Esophagus muscularis mucosa (tissue), 4 donors: ENCODE results near the gene ZNF568. TPM values are rescaled to one million over a fixed set of nuclear protein-coding genes. Genes with fewer than 3 reads are reported as not detected.

Source experiments
- DNase-seq: peaks from one replicate; pipeline ENCODE4 v3.0.0-alpha.2; 2017; ENCODE audit errors: extremely low spot score
- H3K27ac ChIP-seq, 4 donors: fragments of 200-600 bp; sonication (generic); replicated peaks in 1 of 4; 1 replicate in 3 of 4; 2 replicates in 1 of 4; pipeline ENCODE4 v1.5.1; 2016 to 2019; ENCODE audit warnings: mild to moderate bottlenecking in 1 of 4
- H3K27me3 ChIP-seq, 4 donors: fragments of 200-600 bp; sonication (generic); one replicate each; pipeline versions ENCODE4 v1.5.1 to v1.6.0; 2016 to 2019
- H3K36me3 ChIP-seq, 4 donors: fragments of 200-600 bp; sonication (generic); one replicate each; pipeline ENCODE4 v1.5.1; 2016 to 2019
- H3K4me1 ChIP-seq, 4 donors: fragments of 200-600 bp; sonication (generic); one replicate each; pipeline ENCODE4 v1.5.1; 2016 to 2019
- H3K4me3 ChIP-seq, 4 donors: fragments of 200-600 bp; sonication (generic); 1 replicate in 2 of 4; 2 replicates in 2 of 4; pipeline ENCODE4 v1.5.1; 2016 to 2019; ENCODE audit warnings: mild to moderate bottlenecking in 4 of 4, moderate library complexity in 1 of 4
- H3K9me3 ChIP-seq, 4 donors: fragments of 200-600 bp; sonication (generic); 1 replicate in 3 of 4; 2 replicates in 1 of 4; pipeline ENCODE4 v1.5.1; 2016 to 2019
- CTCF ChIP-seq, 3 experiments: fragments of 200-600 bp in 2 of 3; fragments of 450-650 bp in 1 of 3; sonication (generic) in 2 of 3; IDR thresholded peaks; one replicate each; pipeline ENCODE4 v1.5.1; 2017 to 2019; ENCODE audit warnings: antibody characterized with exemption in 3 of 3, mild to moderate bottlenecking in 2 of 3, moderate library complexity in 1 of 3
- EP300 ChIP-seq: sonication (generic); formaldehyde crosslinking; IDR thresholded peaks from one replicate; pipeline ENCODE4 v1.6.1; 2017; ENCODE audit warnings: antibody characterized with exemption
- POLR2A ChIP-seq: fragments of 450-650 bp; IDR thresholded peaks from one replicate; pipeline ENCODE4 v1.6.1; 2017; ENCODE audit warnings: antibody characterized with exemption, moderate library complexity, mild to moderate bottlenecking, low read depth
- POLR2AphosphoS5 ChIP-seq, 2 donors: sonication (generic); formaldehyde crosslinking; IDR thresholded peaks; one replicate each; pipeline ENCODE4 v1.6.1; 2017; ENCODE audit warnings: antibody characterized with exemption in 2 of 2
- WGBS: methylation state at CpG from one replicate; pipeline ENCODE4 v1.1.5; 2018; 5-methylcytosine and 5-hydroxymethylcytosine counted together
- intact Hi-C: fragments of 100-400 bp; cut with DNase I; formaldehyde crosslinking; loops from one replicate; pipeline ENCODE4 v1.15.1; 2023
- total RNA-seq, 4 donors: library from RNA; depleted of rRNA; stranded (reverse); fragments of >200 nt; gene quantifications; one replicate each; pipeline versions ENCODE4 v1.1.0 to v1.2.1, GENCODE V29; 2016

The ZNF568 gene
- total RNA-seq, 4 donors from 2014 or later = 9.1 to 14.7 (median 12.6) TPM

GRCh38 chr19:36987091-36987490 is 71.0 kb downstream of the ZNF568 start:
- no peak overlapping the region for H3K27ac ChIP-seq
- H3K9me3 ChIP-seq = peaks cover 0 to 13% (median 0%) of the 10 kb centered on the region in 4 donors
- no peak overlapping the region for H3K4me3 ChIP-seq
- TF ChIP-seq POLR2AphosphoS5 (IDR thresholded peaks at IDR 0.05) (no peak), CTCF (IDR thresholded peaks at IDR 0.05) (no peak), EP300 (no peak), POLR2A (no peak)
- no peaks in the 10 kb centered on the region for H3K4me1 ChIP-seq
- 74% methylated on average over 3 of the region's 3 CpGs for WGBS
- intact Hi-C loops = no loop called here
- peaks cover 14 to 46% (median 25%) of the 10 kb centered on the region in 4 donors for H3K36me3 ChIP-seq
- no peak for DNase-seq
- no peaks in the 10 kb centered on the region for H3K27me3 ChIP-seq

DNA sequence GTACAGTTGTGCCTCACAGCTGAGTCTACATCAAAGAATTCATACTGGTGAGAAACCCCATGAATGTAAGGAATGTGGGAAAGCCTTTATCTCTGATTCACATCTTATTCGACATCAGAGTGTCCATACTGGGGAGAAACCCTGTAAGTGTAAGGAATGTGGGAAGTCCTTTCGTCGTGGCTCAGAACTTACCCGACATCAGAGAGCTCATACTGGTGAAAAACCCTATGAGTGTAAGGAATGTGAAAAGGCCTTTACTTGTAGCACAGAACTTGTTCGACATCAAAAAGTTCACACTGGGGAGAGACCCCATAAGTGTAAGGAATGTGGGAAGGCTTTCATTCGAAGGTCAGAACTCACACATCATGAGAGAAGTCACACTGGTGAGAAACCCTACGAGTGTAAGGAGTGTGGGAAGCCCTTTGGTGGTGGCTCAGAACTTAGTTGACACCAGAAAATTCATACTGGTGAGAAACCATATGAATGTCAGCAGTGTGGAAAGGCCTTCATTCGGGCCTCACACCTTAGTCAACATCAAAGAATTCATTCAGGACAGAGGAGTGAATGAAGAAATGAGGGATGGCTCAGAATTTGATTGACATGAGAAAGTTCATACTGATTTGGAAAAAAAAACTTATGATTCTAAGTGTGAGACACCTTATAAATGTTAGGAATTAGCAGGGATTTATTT is 81.2 kb downstream of the ZNF568 start:
- Histone ChIP-seq H3K27me3 (no peaks in the 10 kb centered on the region), H3K9me3 (peaks cover 0 to 51% (median 20%) of the 10 kb centered on the region in 4 donors), H3K36me3 (peaks cover 26 to 55% (median 41%) of the 10 kb centered on the region in 4 donors), H3K4me3 (no peak overlapping the region), H3K4me1 (no peaks in the 10 kb centered on the region), H3K27ac (no peak overlapping the region)
- 87% methylated on average over 8 of the region's 8 CpGs for WGBS
- intact Hi-C loops = no loop called here
- no peak for TF ChIP-seq POLR2AphosphoS5 (IDR thresholded peaks at IDR 0.05)
- no peak for TF ChIP-seq CTCF (IDR thresholded peaks at IDR 0.05)
- no peak for TF ChIP-seq POLR2A
- TF ChIP-seq EP300 = no peak
- no peak for DNase-seq

DNA sequence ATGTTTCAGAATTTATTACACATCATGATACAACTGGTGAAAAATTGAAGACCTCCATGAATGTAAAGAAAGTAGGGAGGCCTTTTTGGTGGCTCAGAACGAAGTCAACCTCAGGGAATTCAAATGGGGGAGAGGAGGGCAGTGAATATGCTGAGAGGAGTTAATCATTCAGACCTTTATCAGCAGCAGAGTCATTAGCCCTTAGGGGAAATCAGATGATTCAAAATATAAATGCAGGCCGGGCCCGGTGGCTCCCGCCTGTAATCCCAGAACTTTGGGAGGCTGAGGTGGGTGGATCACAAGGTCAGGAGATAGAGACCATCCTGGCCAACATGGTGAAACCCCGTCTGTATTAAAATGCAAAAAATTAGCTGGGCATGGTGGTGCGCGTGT is 81.7 kb downstream of the ZNF568 start:
- Histone ChIP-seq H3K36me3 (peaks cover 21 to 49% (median 36%) of the 10 kb centered on the region in 4 donors), H3K9me3 (peaks cover 0 to 46% (median 19%) of the 10 kb centered on the region in 4 donors)

DNA sequence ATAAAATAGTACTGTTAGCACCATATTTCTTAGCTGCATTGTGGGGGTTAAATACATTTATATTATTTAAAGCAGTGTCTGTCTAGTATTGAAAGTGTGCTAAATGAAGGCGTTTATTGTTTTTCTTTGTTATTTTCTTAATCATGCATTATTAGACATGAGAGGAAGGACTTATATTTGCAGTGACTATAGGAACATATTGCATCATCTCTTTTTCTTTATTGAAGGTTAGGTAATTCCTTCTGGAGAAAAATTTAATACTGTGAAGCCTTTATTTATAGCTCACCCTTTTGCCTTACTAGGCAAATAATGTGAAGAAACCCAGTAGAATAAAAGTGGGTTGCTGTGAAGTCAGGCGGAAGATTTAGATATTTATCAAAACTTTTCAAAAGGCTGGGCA is 83.2 kb downstream of the ZNF568 start:
- H3K27me3 ChIP-seq = no peaks in the 10 kb centered on the region
- H3K4me3 ChIP-seq = no peak overlapping the region
- intact Hi-C loops = no loop called here
- peaks cover 20 to 40% (median 32%) of the 10 kb centered on the region in 4 donors for H3K36me3 ChIP-seq
- no peaks in the 10 kb centered on the region for H3K4me1 ChIP-seq
- WGBS = 98% methylated on average over 2 of the region's 2 CpGs
- no peak for DNase-seq
- H3K27ac ChIP-seq = no peak overlapping the region
- TF ChIP-seq POLR2AphosphoS5 (IDR thresholded peaks at IDR 0.05) (no peak), EP300 (no peak), CTCF (IDR thresholded peaks at IDR 0.05) (no peak), POLR2A (no peak)
- H3K9me3 ChIP-seq = peaks cover 0 to 32% (median 12%) of the 10 kb centered on the region in 4 donors

More for the DNA sequence above, 81.7 kb downstream of the ZNF568 start:
- Histone ChIP-seq H3K4me3 (no peak overlapping the region), H3K27ac (no peak overlapping the region), H3K4me1 (no peaks in the 10 kb centered on the region), H3K27me3 (no peaks in the 10 kb centered on the region)
- no peak for DNase-seq
- intact Hi-C loops = no loop called here
- no peak for TF ChIP-seq POLR2A
- TF ChIP-seq POLR2AphosphoS5 (IDR thresholded peaks at IDR 0.05) = no peak
- TF ChIP-seq EP300 = no peak
- TF ChIP-seq CTCF (IDR thresholded peaks at IDR 0.05) = no peak
- 91% methylated on average over 7 of the region's 7 CpGs for WGBS
